ENCODE results near the gene STX1B.

The STX1B gene

DNA sequence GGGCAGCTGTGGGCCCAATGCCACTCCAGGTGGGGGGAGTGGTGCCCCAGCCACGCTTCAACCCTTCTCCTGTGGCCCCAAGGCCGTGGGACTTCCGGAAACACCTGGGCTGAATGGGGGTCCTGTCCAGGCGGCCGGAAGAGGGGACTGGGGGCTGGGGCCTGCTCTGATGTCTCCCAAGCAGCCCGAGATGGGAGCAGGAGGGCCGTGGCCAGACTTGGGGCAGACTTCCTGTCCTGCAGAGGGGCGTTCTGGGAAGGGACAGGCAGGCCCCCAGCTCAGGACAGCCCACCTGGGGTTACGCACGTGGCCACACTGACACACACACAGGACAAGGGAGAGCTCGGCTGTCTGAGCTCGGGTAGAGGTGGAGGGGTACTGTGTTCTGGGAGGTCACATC, 20.3 kb downstream of the STX1B start:
- in situ Hi-C loops (cut with HindIII; ENCODE audit: low sequenced_read_pairs), result no loop called here
- TF ChIP-seq, protein P1, sequence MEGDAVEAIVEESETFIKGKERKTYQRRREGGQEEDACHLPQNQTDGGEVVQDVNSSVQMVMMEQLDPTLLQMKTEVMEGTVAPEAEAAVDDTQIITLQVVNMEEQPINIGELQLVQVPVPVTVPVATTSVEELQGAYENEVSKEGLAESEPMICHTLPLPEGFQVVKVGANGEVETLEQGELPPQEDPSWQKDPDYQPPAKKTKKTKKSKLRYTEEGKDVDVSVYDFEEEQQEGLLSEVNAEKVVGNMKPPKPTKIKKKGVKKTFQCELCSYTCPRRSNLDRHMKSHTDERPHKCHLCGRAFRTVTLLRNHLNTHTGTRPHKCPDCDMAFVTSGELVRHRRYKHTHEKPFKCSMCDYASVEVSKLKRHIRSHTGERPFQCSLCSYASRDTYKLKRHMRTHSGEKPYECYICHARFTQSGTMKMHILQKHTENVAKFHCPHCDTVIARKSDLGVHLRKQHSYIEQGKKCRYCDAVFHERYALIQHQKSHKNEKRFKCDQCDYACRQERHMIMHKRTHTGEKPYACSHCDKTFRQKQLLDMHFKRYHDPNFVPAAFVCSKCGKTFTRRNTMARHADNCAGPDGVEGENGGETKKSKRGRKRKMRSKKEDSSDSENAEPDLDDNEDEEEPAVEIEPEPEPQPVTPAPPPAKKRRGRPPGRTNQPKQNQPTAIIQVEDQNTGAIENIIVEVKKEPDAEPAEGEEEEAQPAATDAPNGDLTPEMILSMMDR (IDR thresholded peaks at IDR 0.05; ENCODE audit: low read depth, low read length, missing control alignments), result no peak
- no peak overlapping the region for H3K4me3 ChIP-seq (ENCODE audit: low read depth, low read length)
- DNase-seq (ENCODE audit: low read depth), result no peak

DNA sequence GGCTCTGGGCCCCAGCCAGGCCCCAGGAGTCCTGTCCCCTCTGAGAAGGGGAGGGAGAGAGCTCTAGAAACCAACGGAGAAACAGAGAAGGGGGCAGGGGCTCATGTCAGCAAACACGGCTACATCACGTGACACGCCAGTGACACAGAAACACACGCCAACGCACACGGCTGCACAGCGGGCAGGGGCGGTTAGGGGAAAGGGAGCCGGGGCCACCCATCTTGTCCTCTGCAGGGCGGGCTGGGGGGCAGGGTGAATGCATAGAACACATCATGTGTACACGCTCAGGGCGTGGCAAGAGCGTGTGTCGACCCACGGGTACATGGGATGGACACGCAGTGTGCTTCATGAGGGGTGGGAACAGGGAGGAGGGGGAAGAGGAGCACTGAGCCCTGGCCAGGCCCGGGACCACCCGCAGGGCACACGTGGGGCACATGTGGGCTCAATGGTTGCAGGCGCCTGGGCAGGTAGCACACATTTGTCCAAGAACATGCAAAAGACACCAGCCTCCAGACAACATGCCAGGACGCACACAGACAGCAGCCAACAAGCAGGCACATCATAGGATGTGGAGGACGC, 20.9 kb downstream of the STX1B start:
- TF ChIP-seq, protein P1 (IDR thresholded peaks at IDR 0.05; ENCODE audit: low read depth, low read length, missing control alignments), result no peak
- in situ Hi-C loops (cut with HindIII; ENCODE audit: low sequenced_read_pairs), result no loop called here

DNA sequence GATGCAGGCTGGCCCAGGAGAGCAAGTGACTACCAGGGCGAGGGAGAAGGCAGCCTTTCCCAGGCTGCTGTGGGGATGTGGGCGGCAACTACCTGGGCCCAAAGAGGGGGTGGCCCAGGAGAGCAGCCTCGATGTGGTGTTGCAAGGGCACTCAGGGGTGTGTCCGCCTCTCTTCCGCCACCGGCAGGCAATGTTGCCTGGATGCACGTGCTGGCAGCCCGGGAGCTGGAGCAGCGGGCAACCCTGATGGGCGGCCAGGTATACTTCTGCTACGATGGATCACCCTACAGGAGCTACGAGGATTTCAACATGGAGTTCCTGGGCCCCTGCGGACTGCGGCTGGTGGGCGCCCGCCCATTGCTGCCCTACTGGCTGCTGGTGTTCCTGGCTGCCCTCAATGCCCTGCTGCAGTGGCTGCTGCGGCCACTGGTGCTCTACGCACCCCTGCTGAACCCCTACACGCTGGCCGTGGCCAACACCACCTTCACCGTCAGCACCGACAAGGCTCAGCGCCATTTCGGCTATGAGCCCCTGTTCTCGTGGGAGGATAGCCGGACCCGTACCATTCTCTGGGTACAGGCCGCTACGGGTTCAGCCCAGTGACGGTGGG, 22.8 kb downstream of the STX1B start:
- TF ChIP-seq, protein P1 (IDR thresholded peaks at IDR 0.05; ENCODE audit: low read depth, low read length, missing control alignments), result no peak
- in situ Hi-C loops (cut with HindIII; ENCODE audit: low sequenced_read_pairs), result no loop called here
- DNase-seq (ENCODE audit: low read depth), result no peak
- H3K4me3 ChIP-seq (ENCODE audit: low read depth, low read length), result no peak overlapping the region

More for the DNA sequence above, 20.9 kb downstream of the STX1B start:
- DNase-seq (ENCODE audit: low read depth), result no peak
- no peak overlapping the region for H3K4me3 ChIP-seq (ENCODE audit: low read depth, low read length)

DNA sequence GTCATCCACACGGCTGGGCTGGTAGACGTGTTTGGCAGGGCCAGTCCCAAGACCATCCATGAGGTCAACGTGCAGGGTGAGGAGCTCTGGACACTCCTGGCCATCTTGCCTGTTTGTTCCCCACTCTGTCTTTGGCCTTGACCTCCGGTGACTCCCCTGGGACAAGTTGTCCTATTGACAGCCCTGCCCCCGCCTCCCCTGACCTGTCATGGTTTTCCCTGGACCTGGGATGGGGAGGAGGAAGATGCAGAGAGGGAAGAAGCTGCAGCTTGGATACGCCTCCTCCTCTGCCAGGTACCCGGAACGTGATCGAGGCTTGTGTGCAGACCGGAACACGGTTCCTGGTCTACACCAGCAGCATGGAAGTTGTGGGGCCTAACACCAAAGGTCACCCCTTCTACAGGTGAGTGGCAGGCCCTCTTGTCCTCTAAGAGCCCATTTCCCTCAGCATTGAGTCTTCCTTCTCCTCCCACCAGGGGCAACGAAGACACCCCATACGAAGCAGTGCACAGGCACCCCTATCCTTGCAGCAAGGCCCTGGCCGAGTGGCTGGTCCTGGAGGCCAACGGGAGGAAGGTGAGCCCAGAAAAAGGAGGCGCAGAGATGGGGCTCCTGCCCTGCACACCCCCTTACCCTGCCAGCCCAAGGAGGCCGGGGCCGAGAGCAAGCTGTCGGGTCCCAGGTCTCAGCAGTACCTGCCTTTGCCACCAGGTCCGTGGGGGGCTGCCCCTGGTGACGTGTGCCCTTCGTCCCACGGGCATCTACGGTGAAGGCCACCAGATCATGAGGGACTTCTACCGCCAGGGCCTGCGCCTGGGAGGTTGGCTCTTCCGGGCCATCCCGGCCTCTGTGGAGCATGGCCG, 24.1 kb downstream of the STX1B start:
- in situ Hi-C loops (cut with HindIII; ENCODE audit: low sequenced_read_pairs), result no loop called here

DNA sequence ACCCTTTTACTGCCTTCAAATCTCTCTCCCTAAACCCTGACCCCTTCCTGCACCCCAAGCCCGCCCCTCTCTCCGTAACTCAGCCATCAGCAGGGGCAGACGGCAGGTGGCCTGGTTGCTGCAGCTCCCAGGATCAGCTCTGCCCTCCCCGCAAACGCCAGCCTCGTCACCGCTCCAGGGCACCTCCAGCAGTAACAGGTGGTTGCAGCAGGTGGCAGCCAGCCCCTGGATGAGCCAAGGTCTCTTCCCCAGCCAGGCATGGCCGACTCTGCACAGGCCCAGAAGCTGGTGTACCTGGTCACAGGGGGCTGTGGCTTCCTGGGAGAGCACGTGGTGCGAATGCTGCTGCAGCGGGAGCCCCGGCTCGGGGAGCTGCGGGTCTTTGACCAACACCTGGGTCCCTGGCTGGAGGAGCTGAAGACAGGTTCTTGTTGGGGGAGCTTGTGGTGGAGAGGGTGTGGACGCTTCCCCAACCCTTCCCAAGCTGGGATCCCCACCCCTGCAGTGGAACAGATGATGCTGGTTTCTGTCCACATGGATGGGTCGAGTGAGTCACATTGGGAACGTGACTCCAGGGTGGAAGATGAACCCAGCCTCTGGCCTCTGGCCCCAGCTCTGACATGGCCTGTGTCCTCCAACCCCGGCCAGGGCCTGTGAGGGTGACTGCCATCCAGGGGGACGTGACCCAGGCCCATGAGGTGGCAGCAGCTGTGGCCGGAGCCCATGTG, 24.9 kb downstream of the STX1B start:
- in situ Hi-C loops (cut with HindIII; ENCODE audit: low sequenced_read_pairs), result no loop called here
- TF ChIP-seq, protein P1 (IDR thresholded peaks at IDR 0.05; ENCODE audit: low read depth, low read length, missing control alignments), result no peak
- peak overlapping the region; percentile 33 for H3K4me3 ChIP-seq (ENCODE audit: low read depth, low read length)
- DNase-seq (ENCODE audit: low read depth), result no peak

More for the DNA sequence above, 24.1 kb downstream of the STX1B start:
- DNase-seq (ENCODE audit: low read depth), result no peak
- TF ChIP-seq, protein P1 (IDR thresholded peaks at IDR 0.05; ENCODE audit: low read depth, low read length, missing control alignments), result no peak
- H3K4me3 ChIP-seq (ENCODE audit: low read depth, low read length), result no peak overlapping the region
